Measurements from ENCODE around the gene MYRF. TPM values are rescaled to one million over a fixed set of nuclear protein-coding genes. Genes with fewer than 3 reads are reported as not detected.

Gene MYRF
- total and polyA plus RNA-seq, 2 of the 13 experiments (the other 11 are each of a cell fraction or from before 2014, with no cell fraction given) = 10.2 to 25.9 TPM

DNA sequence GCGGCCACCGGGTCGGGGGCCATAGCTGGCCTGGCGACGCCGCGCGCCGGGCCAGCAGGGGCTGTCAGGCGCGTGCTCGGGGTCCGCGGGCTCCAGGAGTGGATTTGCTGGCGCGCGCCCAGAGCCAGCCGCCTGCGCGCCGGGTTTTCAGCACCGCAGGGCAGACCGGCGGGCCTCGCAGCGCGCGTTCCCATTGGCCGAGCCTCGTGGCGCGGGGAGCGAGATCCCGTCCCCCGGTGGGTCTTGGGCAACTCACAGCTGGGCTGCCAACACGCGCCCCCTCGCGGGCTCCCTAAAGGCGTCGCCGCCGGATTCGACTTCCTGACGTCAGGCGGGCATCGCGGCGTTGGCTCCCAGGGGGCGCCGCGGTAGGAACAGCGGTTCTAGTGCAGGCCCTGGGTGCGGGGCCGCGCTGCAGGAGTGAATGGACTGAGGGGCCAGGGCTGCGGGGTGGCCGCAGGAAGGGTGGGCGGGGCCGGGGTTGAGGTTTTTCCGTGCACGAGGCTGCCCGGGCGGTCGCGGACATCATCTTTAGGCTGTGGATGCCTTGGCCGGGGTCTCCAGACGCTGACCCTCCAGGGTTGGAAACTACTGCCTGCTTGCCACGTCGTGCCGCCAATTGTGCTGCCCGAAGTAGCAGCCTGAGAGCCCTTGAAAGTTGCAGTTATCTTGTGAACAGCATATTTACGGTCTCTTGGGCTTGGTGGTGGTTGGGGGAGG, 64.5 kb downstream of the MYRF start, which contains the start of gene FADS1 (continued):
- TF ChIP-seq, protein P1, sequence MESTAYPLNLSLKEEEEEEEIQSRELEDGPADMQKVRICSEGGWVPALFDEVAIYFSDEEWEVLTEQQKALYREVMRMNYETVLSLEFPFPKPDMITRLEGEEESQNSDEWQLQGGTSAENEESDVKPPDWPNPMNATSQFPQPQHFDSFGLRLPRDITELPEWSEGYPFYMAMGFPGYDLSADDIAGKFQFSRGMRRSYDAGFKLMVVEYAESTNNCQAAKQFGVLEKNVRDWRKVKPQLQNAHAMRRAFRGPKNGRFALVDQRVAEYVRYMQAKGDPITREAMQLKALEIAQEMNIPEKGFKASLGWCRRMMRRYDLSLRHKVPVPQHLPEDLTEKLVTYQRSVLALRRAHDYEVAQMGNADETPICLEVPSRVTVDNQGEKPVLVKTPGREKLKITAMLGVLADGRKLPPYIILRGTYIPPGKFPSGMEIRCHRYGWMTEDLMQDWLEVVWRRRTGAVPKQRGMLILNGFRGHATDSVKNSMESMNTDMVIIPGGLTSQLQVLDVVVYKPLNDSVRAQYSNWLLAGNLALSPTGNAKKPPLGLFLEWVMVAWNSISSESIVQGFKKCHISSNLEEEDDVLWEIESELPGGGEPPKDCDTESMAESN (CRISPR knock-in tag; conservative IDR thresholded peaks at IDR 0.05) = peak; percentile 98
- TF ChIP-seq, protein P2, sequence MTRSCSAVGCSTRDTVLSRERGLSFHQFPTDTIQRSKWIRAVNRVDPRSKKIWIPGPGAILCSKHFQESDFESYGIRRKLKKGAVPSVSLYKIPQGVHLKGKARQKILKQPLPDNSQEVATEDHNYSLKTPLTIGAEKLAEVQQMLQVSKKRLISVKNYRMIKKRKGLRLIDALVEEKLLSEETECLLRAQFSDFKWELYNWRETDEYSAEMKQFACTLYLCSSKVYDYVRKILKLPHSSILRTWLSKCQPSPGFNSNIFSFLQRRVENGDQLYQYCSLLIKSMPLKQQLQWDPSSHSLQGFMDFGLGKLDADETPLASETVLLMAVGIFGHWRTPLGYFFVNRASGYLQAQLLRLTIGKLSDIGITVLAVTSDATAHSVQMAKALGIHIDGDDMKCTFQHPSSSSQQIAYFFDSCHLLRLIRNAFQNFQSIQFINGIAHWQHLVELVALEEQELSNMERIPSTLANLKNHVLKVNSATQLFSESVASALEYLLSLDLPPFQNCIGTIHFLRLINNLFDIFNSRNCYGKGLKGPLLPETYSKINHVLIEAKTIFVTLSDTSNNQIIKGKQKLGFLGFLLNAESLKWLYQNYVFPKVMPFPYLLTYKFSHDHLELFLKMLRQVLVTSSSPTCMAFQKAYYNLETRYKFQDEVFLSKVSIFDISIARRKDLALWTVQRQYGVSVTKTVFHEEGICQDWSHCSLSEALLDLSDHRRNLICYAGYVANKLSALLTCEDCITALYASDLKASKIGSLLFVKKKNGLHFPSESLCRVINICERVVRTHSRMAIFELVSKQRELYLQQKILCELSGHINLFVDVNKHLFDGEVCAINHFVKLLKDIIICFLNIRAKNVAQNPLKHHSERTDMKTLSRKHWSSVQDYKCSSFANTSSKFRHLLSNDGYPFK (CRISPR knock-in tag; IDR thresholded peaks at IDR 0.05; ENCODE audit: borderline replicate concordance) = peak; percentile 63; the same call in 1 of the 2 replicates
- TF ChIP-seq, protein P3, sequence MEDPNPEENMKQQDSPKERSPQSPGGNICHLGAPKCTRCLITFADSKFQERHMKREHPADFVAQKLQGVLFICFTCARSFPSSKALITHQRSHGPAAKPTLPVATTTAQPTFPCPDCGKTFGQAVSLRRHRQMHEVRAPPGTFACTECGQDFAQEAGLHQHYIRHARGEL (CRISPR knock-in tag; IDR thresholded peaks at IDR 0.05) = peak; percentile 61; the same call in 1 of the 2 replicates
- TF ChIP-seq ZNF724P (CRISPR knock-in tag; IDR thresholded peaks at IDR 0.05; ENCODE audit: borderline replicate concordance) (peak; percentile 89; the same call in 1 of the 2 replicates), CEBPG (CRISPR knock-in tag; IDR thresholded peaks at IDR 0.05) (peak; percentile 94), RBFOX2 (IDR thresholded peaks at IDR 0.05; ENCODE audit: low read depth, low read length) (peak; percentile 86), ZFP37 (CRISPR knock-in tag; IDR thresholded peaks at IDR 0.05; ENCODE audit: borderline replicate concordance) (0 out of 2 replicates have a peak, but pooled peaks have one; percentile 25), FLYWCH1 (CRISPR knock-in tag; IDR thresholded peaks at IDR 0.05) (no peak), SIX1 (CRISPR knock-in tag; IDR thresholded peaks at IDR 0.05; ENCODE audit: borderline replicate concordance) (0 out of 2 replicates have a peak, but pooled peaks have one; percentile 8), ZNF335 (CRISPR knock-in tag; IDR thresholded peaks at IDR 0.05) (0 out of 2 replicates have a peak, but pooled peaks have one; percentile 21), MLLT10 (CRISPR knock-in tag; IDR thresholded peaks at IDR 0.05) (no peak), ZZZ3 (CRISPR knock-in tag; IDR thresholded peaks at IDR 0.05; ENCODE audit: borderline replicate concordance) (peak; percentile 79; the same call in 1 of the 2 replicates), CHD4 (IDR thresholded peaks at IDR 0.05; ENCODE audit: borderline replicate concordance, low read length) (no peak), KLF16 (CRISPR knock-in tag; IDR thresholded peaks at IDR 0.05) (peak in 1 of 2 experiments; percentile 64; a peak in 1 of 4 replicates), ZNF562 (CRISPR knock-in tag; IDR thresholded peaks at IDR 0.05; ENCODE audit: borderline replicate concordance) (no peak), GABPA (IDR thresholded peaks at IDR 0.05; ENCODE audit: low read depth, low read length) (no peak), GABPA (CRISPR knock-in tag; IDR thresholded peaks at IDR 0.05; ENCODE audit: low read depth) (0 out of 2 replicates have a peak, but pooled peaks have one; percentile 38), SRF (IDR thresholded peaks at IDR 0.05; ENCODE audit: low read depth, low read length) (0 out of 2 replicates have a peak, but pooled peaks have one; percentile 23), YEATS2 (CRISPR knock-in tag; IDR thresholded peaks at IDR 0.05; ENCODE audit: borderline replicate concordance) (peak; percentile 90), POLR2A (IDR thresholded peaks at IDR 0.05; ENCODE audit: insufficient read depth in 1 of 2, low read depth in 2 of 2, low read length in 2 of 2) (no peak)
- TF ChIP-seq, protein P4, sequence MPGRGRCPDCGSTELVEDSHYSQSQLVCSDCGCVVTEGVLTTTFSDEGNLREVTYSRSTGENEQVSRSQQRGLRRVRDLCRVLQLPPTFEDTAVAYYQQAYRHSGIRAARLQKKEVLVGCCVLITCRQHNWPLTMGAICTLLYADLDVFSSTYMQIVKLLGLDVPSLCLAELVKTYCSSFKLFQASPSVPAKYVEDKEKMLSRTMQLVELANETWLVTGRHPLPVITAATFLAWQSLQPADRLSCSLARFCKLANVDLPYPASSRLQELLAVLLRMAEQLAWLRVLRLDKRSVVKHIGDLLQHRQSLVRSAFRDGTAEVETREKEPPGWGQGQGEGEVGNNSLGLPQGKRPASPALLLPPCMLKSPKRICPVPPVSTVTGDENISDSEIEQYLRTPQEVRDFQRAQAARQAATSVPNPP (CRISPR knock-in tag; IDR thresholded peaks at IDR 0.05) = peak; percentile 14; the same call in 1 of the 2 replicates
- TF ChIP-seq, protein P5, sequence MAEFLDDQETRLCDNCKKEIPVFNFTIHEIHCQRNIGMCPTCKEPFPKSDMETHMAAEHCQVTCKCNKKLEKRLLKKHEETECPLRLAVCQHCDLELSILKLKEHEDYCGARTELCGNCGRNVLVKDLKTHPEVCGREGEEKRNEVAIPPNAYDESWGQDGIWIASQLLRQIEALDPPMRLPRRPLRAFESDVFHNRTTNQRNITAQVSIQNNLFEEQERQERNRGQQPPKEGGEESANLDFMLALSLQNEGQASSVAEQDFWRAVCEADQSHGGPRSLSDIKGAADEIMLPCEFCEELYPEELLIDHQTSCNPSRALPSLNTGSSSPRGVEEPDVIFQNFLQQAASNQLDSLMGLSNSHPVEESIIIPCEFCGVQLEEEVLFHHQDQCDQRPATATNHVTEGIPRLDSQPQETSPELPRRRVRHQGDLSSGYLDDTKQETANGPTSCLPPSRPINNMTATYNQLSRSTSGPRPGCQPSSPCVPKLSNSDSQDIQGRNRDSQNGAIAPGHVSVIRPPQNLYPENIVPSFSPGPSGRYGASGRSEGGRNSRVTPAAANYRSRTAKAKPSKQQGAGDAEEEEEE (CRISPR knock-in tag; IDR thresholded peaks at IDR 0.05; ENCODE audit: borderline replicate concordance) = no peak

Measured in HepG2 (cell line).